Nephron (organoid): ENCODE results near the gene CLEC2B.

Experiments used
- H3K27ac Mint-ChIP-seq, 3 experiments: 2 replicates each; pipeline ENCODE4 v1.8.0; 2020; ENCODE audit warnings: mixed read lengths in 3 of 3, mild to moderate bottlenecking in 2 of 3, moderate library complexity in 1 of 3
- H3K27me3 Mint-ChIP-seq: 2 replicates; pipeline ENCODE4 v1.8.0; 2021; ENCODE audit warnings: low read depth, mild to moderate bottlenecking, moderate library complexity, mixed read lengths
- H3K36me3 Mint-ChIP-seq: 2 replicates; pipeline ENCODE4 v1.8.0; 2020; ENCODE audit warnings: low read depth, mixed read lengths
- H3K4me1 Mint-ChIP-seq: 2 replicates; pipeline ENCODE4 v1.8.0; 2020; ENCODE audit warnings: mixed read lengths
- H3K4me3 Mint-ChIP-seq, 3 experiments: 2 replicates each; pipeline ENCODE4 v1.8.0; 2020; ENCODE audit warnings: mild to moderate bottlenecking in 3 of 3, mixed read lengths in 3 of 3, moderate library complexity in 2 of 3
- H3K9me3 Mint-ChIP-seq: 2 replicates; pipeline ENCODE4 v1.8.0; 2020; ENCODE audit warnings: mixed read lengths
- CTCF ChIP-seq, 3 experiments: fragments of 200-600 bp; sonication (generic); IDR thresholded peaks; one replicate each; pipeline ENCODE4 v1.5.0; 2021; ENCODE audit warnings: antibody characterized with exemption in 3 of 3; ENCODE audit not compliant: unreplicated experiment in 3 of 3

Gene CLEC2B

GRCh38 chr12:9856151-9856550 is 13.0 kb downstream of the CLEC2B start:
- Mint-ChIP-seq H3K4me1 (no peaks in the 10 kb centered on the region), H3K4me3 (no peak overlapping the region), H3K27me3 (no peaks in the 10 kb centered on the region), H3K36me3 (no peaks in the 10 kb centered on the region), H3K27ac (no peak overlapping the region), H3K9me3 (no peaks in the 10 kb centered on the region)
- no peak for TF ChIP-seq CTCF (IDR thresholded peaks at IDR 0.05; ENCODE audit: unreplicated experiment in 3 of 3)

- no peak for TF ChIP-seq CTCF (IDR thresholded peaks at IDR 0.05; ENCODE audit: unreplicated experiment in 3 of 3)
- H3K27ac Mint-ChIP-seq, result no peak overlapping the region
- H3K9me3 Mint-ChIP-seq, result no peaks in the 10 kb centered on the region
- H3K36me3 Mint-ChIP-seq, result no peaks in the 10 kb centered on the region
- H3K27me3 Mint-ChIP-seq, result no peaks in the 10 kb centered on the region
- no peaks in the 10 kb centered on the region for H3K4me1 Mint-ChIP-seq
- H3K4me3 Mint-ChIP-seq, result no peak overlapping the region
Observed at GRCh38 chr12:9851927-9852326, 17.2 kb downstream of the CLEC2B start.

GRCh38 chr12:9851050-9851449 is 18.1 kb downstream of the CLEC2B start:
- no peaks in the 10 kb centered on the region for H3K4me1 Mint-ChIP-seq
- no peaks in the 10 kb centered on the region for H3K36me3 Mint-ChIP-seq
- TF ChIP-seq CTCF (IDR thresholded peaks at IDR 0.05; ENCODE audit: unreplicated experiment in 3 of 3), result no peak
- H3K27me3 Mint-ChIP-seq, result no peaks in the 10 kb centered on the region
- no peaks in the 10 kb centered on the region for H3K9me3 Mint-ChIP-seq
- no peak overlapping the region for H3K27ac Mint-ChIP-seq
- H3K4me3 Mint-ChIP-seq, result no peak overlapping the region

- Mint-ChIP-seq H3K36me3 (no peaks in the 10 kb centered on the region), H3K27me3 (no peaks in the 10 kb centered on the region), H3K4me1 (no peaks in the 10 kb centered on the region), H3K27ac (no peak overlapping the region), H3K9me3 (no peaks in the 10 kb centered on the region), H3K4me3 (no peak overlapping the region)
- no peak for TF ChIP-seq CTCF (IDR thresholded peaks at IDR 0.05; ENCODE audit: unreplicated experiment in 3 of 3)
Observed at GRCh38 chr12:9848899-9849298, 20.3 kb downstream of the CLEC2B start.

- Mint-ChIP-seq H3K4me1 (no peaks in the 10 kb centered on the region), H3K9me3 (no peaks in the 10 kb centered on the region), H3K4me3 (no peak overlapping the region), H3K27me3 (no peaks in the 10 kb centered on the region), H3K27ac (no peak overlapping the region), H3K36me3 (no peaks in the 10 kb centered on the region)
- no peak for TF ChIP-seq CTCF (IDR thresholded peaks at IDR 0.05; ENCODE audit: unreplicated experiment in 3 of 3)
Observed at GRCh38 chr12:9843407-9843806, 25.7 kb downstream of the CLEC2B start.

GRCh38 chr12:9831720-9832119 is 37.4 kb downstream of the CLEC2B start:
- Mint-ChIP-seq H3K4me3 (no peak overlapping the region), H3K27me3 (peaks cover 3% of the 10 kb centered on the region), H3K9me3 (no peaks in the 10 kb centered on the region), H3K36me3 (no peaks in the 10 kb centered on the region), H3K27ac (no peak overlapping the region), H3K4me1 (no peaks in the 10 kb centered on the region)
- TF ChIP-seq CTCF (IDR thresholded peaks at IDR 0.05; ENCODE audit: unreplicated experiment in 3 of 3), result no peak
